ENCODE results near the gene CITED4.

- TF ChIP-seq CTCF (conservative IDR thresholded peaks at IDR 0.05; ENCODE audit: low read length) (no peak), EZH2phosphoT487 (IDR thresholded peaks at IDR 0.05; ENCODE audit: borderline replicate concordance) (no peak)
Observed at GRCh38 chr1:40833979-40834378, 28.2 kb downstream of the CITED4 start.

All from Loucy (cell line).